SJSA1 (cell line): Measurements from ENCODE around the gene PTTG1IP. TPM values are rescaled to one million over a fixed set of nuclear protein-coding genes. Genes with fewer than 3 reads are reported as not detected.
A peak's percentile ranks its signal among the peaks of the same experiment; 100 is the strongest.

Experiments used
- DNase-seq, 2 experiments: peaks; one replicate each; pipeline ENCODE4 v3.0.0-alpha.2; 2015 to 2020; ENCODE audit warnings: low spot score in 2 of 2, low read depth in 1 of 2
- H3K27ac ChIP-seq: fragments of 250-450 bp; sonication (Bioruptor Pico); 2 replicates; pipeline ENCODE4 v1.5.1; 2020; ENCODE audit warnings: mild to moderate bottlenecking, moderate library complexity
- H3K27me3 ChIP-seq: fragments of 250-450 bp; sonication (Bioruptor Pico); replicated peaks from 2 replicates; pipeline ENCODE4 v1.5.1; 2020; ENCODE audit warnings: mild to moderate bottlenecking, moderate library complexity
- H3K36me3 ChIP-seq: fragments of 250-450 bp; sonication (Bioruptor Pico); 2 replicates; pipeline ENCODE4 v1.5.1; 2020; ENCODE audit warnings: mild to moderate bottlenecking
- H3K4me1 ChIP-seq: fragments of 250-450 bp; sonication (Bioruptor Pico); replicated peaks from 2 replicates; pipeline ENCODE4 v1.6.1; 2021; ENCODE audit warnings: mild to moderate bottlenecking
- H3K4me3 ChIP-seq: fragments of 250-450 bp; sonication (Bioruptor Pico); 2 replicates; pipeline ENCODE4 v1.5.1; 2020; ENCODE audit warnings: mild to moderate bottlenecking
- H3K9me3 ChIP-seq: fragments of 250-450 bp; sonication (Bioruptor Pico); replicated peaks from 2 replicates; pipeline ENCODE4 v1.5.1; 2020; ENCODE audit warnings: mild to moderate bottlenecking
- total RNA-seq: library from RNA; depleted of rRNA; stranded (reverse); fragments of >200 nt; shearing (Covaris generic); gene quantifications from 2 replicates; pipeline ENCODE4 v1.2.3, GENCODE V29; 2014

Gene PTTG1IP
- total RNA-seq, 1 experiment from 2014 or later: 590 TPM

GRCh38 chr21:44849616-44850130, 23.8 kb downstream of the PTTG1IP start:
- Histone ChIP-seq H3K36me3 (peaks cover 64% of the 10 kb centered on the region), H3K27ac (no peak overlapping the region)

GRCh38 chr21:44848821-44849521, 24.5 kb downstream of the PTTG1IP start:
- DNase-seq: no peak
- H3K9me3 ChIP-seq: no peaks in the 10 kb centered on the region
- peaks cover 57% of the 10 kb centered on the region for H3K36me3 ChIP-seq
- no peak overlapping the region for H3K4me3 ChIP-seq
- peaks cover 20% of the 10 kb centered on the region for H3K4me1 ChIP-seq
- H3K27me3 ChIP-seq: no peaks in the 10 kb centered on the region
- no peak overlapping the region for H3K27ac ChIP-seq

More at GRCh38 chr21:44849616-44850130, 23.8 kb downstream of the PTTG1IP start:
- no peaks in the 10 kb centered on the region for H3K9me3 ChIP-seq
- H3K4me3 ChIP-seq: no peak overlapping the region
- H3K4me1 ChIP-seq: peaks cover 20% of the 10 kb centered on the region
- H3K27me3 ChIP-seq: no peaks in the 10 kb centered on the region
- no peak for DNase-seq

- H3K9me3 ChIP-seq: no peaks in the 10 kb centered on the region
- H3K36me3 ChIP-seq: peaks cover 42% of the 10 kb centered on the region
- no peak overlapping the region for H3K27ac ChIP-seq
- H3K4me1 ChIP-seq: peaks cover 20% of the 10 kb centered on the region
- H3K27me3 ChIP-seq: no peaks in the 10 kb centered on the region
- no peak for DNase-seq
- H3K4me3 ChIP-seq: no peak overlapping the region
Observed at GRCh38 chr21:44847261-44848056, 26.0 kb downstream of the PTTG1IP start.

- Histone ChIP-seq H3K4me1 (peaks cover 20% of the 10 kb centered on the region), H3K4me3 (no peak overlapping the region), H3K9me3 (no peaks in the 10 kb centered on the region), H3K27me3 (no peaks in the 10 kb centered on the region), H3K27ac (no peak overlapping the region), H3K36me3 (peaks cover 34% of the 10 kb centered on the region)
- no peak for DNase-seq
Observed at GRCh38 chr21:44846485-44847260, 26.8 kb downstream of the PTTG1IP start.

GRCh38 chr21:44846224-44846484, 27.3 kb downstream of the PTTG1IP start:
- peak overlapping the region; percentile 19 for H3K4me3 ChIP-seq
- no peak overlapping the region for H3K27ac ChIP-seq

GRCh38 chr21:44845418-44846223, 27.9 kb downstream of the PTTG1IP start:
- peaks cover 20% of the 10 kb centered on the region for H3K4me1 ChIP-seq
- no peak overlapping the region for H3K27ac ChIP-seq
- no peaks in the 10 kb centered on the region for H3K27me3 ChIP-seq
- peak overlapping the region; percentile 19 for H3K4me3 ChIP-seq
- peak; percentile 82 to 90 for DNase-seq
- H3K36me3 ChIP-seq: peaks cover 23% of the 10 kb centered on the region
- no peaks in the 10 kb centered on the region for H3K9me3 ChIP-seq

More at GRCh38 chr21:44846224-44846484, 27.3 kb downstream of the PTTG1IP start:
- H3K4me1 ChIP-seq: peaks cover 20% of the 10 kb centered on the region
- DNase-seq: no peak
- no peaks in the 10 kb centered on the region for H3K27me3 ChIP-seq
- H3K36me3 ChIP-seq: peaks cover 29% of the 10 kb centered on the region
- H3K9me3 ChIP-seq: no peaks in the 10 kb centered on the region

GRCh38 chr21:44844256-44844655, 29.2 kb downstream of the PTTG1IP start:
- no peak for DNase-seq
- no peaks in the 10 kb centered on the region for H3K9me3 ChIP-seq
- H3K27ac ChIP-seq: no peak overlapping the region
- no peaks in the 10 kb centered on the region for H3K27me3 ChIP-seq
- H3K4me1 ChIP-seq: peaks cover 20% of the 10 kb centered on the region
- H3K4me3 ChIP-seq: no peak overlapping the region
- H3K36me3 ChIP-seq: peaks cover 10% of the 10 kb centered on the region

GRCh38 chr21:44842721-44843445, 30.6 kb downstream of the PTTG1IP start:
- no peak for DNase-seq
- no peaks in the 10 kb centered on the region for H3K9me3 ChIP-seq
- H3K4me1 ChIP-seq: peaks cover 20% of the 10 kb centered on the region
- no peak overlapping the region for H3K4me3 ChIP-seq
- no peaks in the 10 kb centered on the region for H3K36me3 ChIP-seq
- H3K27me3 ChIP-seq: no peaks in the 10 kb centered on the region
- H3K27ac ChIP-seq: no peak overlapping the region

GRCh38 chr21:44842087-44842486, 31.4 kb downstream of the PTTG1IP start:
- Histone ChIP-seq H3K36me3 (no peaks in the 10 kb centered on the region), H3K4me3 (no peak overlapping the region), H3K27ac (no peak overlapping the region), H3K27me3 (no peaks in the 10 kb centered on the region), H3K9me3 (no peaks in the 10 kb centered on the region), H3K4me1 (peaks cover 24% of the 10 kb centered on the region)
- DNase-seq: no peak

GRCh38 chr21:44840771-44841170, 32.7 kb downstream of the PTTG1IP start:
- peaks cover 15% of the 10 kb centered on the region for H3K4me1 ChIP-seq
- H3K9me3 ChIP-seq: no peaks in the 10 kb centered on the region
- H3K27me3 ChIP-seq: no peaks in the 10 kb centered on the region
- H3K4me3 ChIP-seq: no peak overlapping the region
- no peak overlapping the region for H3K27ac ChIP-seq
- DNase-seq: no peak
- no peaks in the 10 kb centered on the region for H3K36me3 ChIP-seq

- no peaks in the 10 kb centered on the region for H3K9me3 ChIP-seq
- no peaks in the 10 kb centered on the region for H3K27me3 ChIP-seq
- H3K4me3 ChIP-seq: no peak overlapping the region
- no peak overlapping the region for H3K27ac ChIP-seq
- H3K4me1 ChIP-seq: peaks cover 10% of the 10 kb centered on the region
- H3K36me3 ChIP-seq: no peaks in the 10 kb centered on the region
- DNase-seq: no peak
Observed at GRCh38 chr21:44838951-44839350, 34.5 kb downstream of the PTTG1IP start.

GRCh38 chr21:44838039-44838895, 35.2 kb downstream of the PTTG1IP start:
- Histone ChIP-seq H3K9me3 (no peaks in the 10 kb centered on the region), H3K27me3 (no peaks in the 10 kb centered on the region), H3K36me3 (no peaks in the 10 kb centered on the region), H3K27ac (no peak overlapping the region), H3K4me1 (peaks cover 10% of the 10 kb centered on the region), H3K4me3 (no peak overlapping the region)
- no peak for DNase-seq
